Measurements from ENCODE around the gene PCDHGA4. TPM values are rescaled to one million over a fixed set of nuclear protein-coding genes. Genes with fewer than 3 reads are reported as not detected.
"Not testable (repeated sequence)": the region's sequence is repeated elsewhere in the genome, so short reads cannot be mapped to it uniquely, and the experiment has no call there.

The PCDHGA4 gene
- total and polyA plus RNA-seq, 12 donors: 0.20 to 9.5 (median 2.8) TPM

GRCh38 chr5:141373673-141374317 lies 19.0 kb downstream of the PCDHGA4 start, which contains the start of gene PCDHGA6:
TSS of gene PCDHGA6 (plus strand) at chr5:141373891. CDS start at chr5:141374084, 193 bp downstream.
- H3K9me3 ChIP-seq (replicated peaks in 1 of 3): peaks cover 3 to 41% (median 8%) of the 10 kb centered on the region in 3 donors
- no peak within 1 kb of the TSS for H3K27ac ChIP-seq
- WGBS, 4 donors: 10 to 18% (median 15%) methylated on average over 23 to 27 of the region's 27 CpGs
- H3K4me1 ChIP-seq (replicated peaks in 1 of 2): no peaks in the 10 kb centered on the region
- intact Hi-C loops (cut with DNase I): no loop called here
- DNase-seq: no peak
- H3K27me3 ChIP-seq: no peaks in the 10 kb centered on the region
- H3K4me3 ChIP-seq: peak within 1 kb of the TSS in 1 of 4 donors; percentile 20
- H3K36me3 ChIP-seq (replicated peaks in 1 of 2): no peaks in the 10 kb centered on the region
- no peak for TF ChIP-seq POLR2A (IDR thresholded peaks at IDR 0.05)
- peak in 4 of 6 experiments; percentile 11 to 30 (median 24) for TF ChIP-seq CTCF (IDR thresholded peaks at IDR 0.05)

GRCh38 chr5:141374627-141375026 lies 19.8 kb downstream of the PCDHGA4 start:
- no peak for TF ChIP-seq POLR2A (IDR thresholded peaks at IDR 0.05)
- TF ChIP-seq CTCF (IDR thresholded peaks at IDR 0.05): no peak
- no peaks in the 10 kb centered on the region for H3K27me3 ChIP-seq
- H3K9me3 ChIP-seq (replicated peaks in 1 of 3): peaks cover 4 to 41% (median 8%) of the 10 kb centered on the region in 3 donors
- no peaks in the 10 kb centered on the region for H3K4me1 ChIP-seq (replicated peaks in 1 of 2)
- no peak for DNase-seq
- H3K4me3 ChIP-seq: peak overlapping the region in 1 of 4 donors; percentile 7
- no peak overlapping the region for H3K27ac ChIP-seq
- WGBS, 4 donors: 50 to 67% (median 59%) methylated on average over 14 of the region's 14 CpGs
- intact Hi-C loops (cut with DNase I): no loop called here
- no peaks in the 10 kb centered on the region for H3K36me3 ChIP-seq (replicated peaks in 1 of 2)

- H3K4me1 ChIP-seq (replicated peaks in 1 of 2); H3K27ac ChIP-seq; H3K36me3 ChIP-seq (replicated peaks in 1 of 2); H3K27me3 ChIP-seq; H3K4me3 ChIP-seq; DNase-seq; intact Hi-C loops (cut with DNase I): not testable (repeated sequence)
- peaks cover 4 to 41% (median 8%) of the 10 kb centered on the region in 3 donors for H3K9me3 ChIP-seq (replicated peaks in 1 of 3)
- 42 to 50% (median 47%) methylated on average over 2 to 39 of the region's 48 CpGs for WGBS, 4 donors
Measured at GRCh38 chr5:141375444-141376155, 20.8 kb downstream of the PCDHGA4 start.

- peaks cover 4 to 19% (median 10%) of the 10 kb centered on the region in 3 donors for H3K9me3 ChIP-seq (replicated peaks in 1 of 3)
- H3K36me3 ChIP-seq (replicated peaks in 1 of 2): no peaks in the 10 kb centered on the region
- H3K4me3 ChIP-seq: peak within 1 kb of the TSS in 1 of 4 donors; percentile 27
- no peaks in the 10 kb centered on the region for H3K27me3 ChIP-seq
- H3K27ac ChIP-seq: no peak within 1 kb of the TSS
- 10 to 21% (median 12%) methylated on average over 25 to 37 of the region's 37 CpGs for WGBS, 4 donors
- DNase-seq: no peak
- H3K4me1 ChIP-seq (replicated peaks in 1 of 2): no peaks in the 10 kb centered on the region
- intact Hi-C loops (cut with DNase I): no loop called here
- TF ChIP-seq POLR2A (IDR thresholded peaks at IDR 0.05) (no peak), CTCF (IDR thresholded peaks at IDR 0.05) (no peak)
Measured at GRCh38 chr5:141382469-141383294, 27.9 kb downstream of the PCDHGA4 start, which contains the start of gene PCDHGA7. TSS of gene PCDHGA7 (plus strand) at chr5:141382742. CDS start at chr5:141382900, 158 bp downstream.

Data from adrenal gland (tissue), 12 donors.